Stimulated activated CD4-positive, alpha-beta T cell treated with anti-CD3 and anti-CD28 coated beads, Interleukin-1b, Interleukin-23, amount 100 ng/mL, for 1 hour (primary cell): ENCODE data around the gene RALGPS1.

ENCODE experiments used
- DNase-seq, 2 donors: peaks; one replicate each; pipeline ENCODE4 v3.0.0-alpha.2; 2020; ENCODE audit warnings: low read depth in 2 of 2

RALGPS1 gene

DNA sequence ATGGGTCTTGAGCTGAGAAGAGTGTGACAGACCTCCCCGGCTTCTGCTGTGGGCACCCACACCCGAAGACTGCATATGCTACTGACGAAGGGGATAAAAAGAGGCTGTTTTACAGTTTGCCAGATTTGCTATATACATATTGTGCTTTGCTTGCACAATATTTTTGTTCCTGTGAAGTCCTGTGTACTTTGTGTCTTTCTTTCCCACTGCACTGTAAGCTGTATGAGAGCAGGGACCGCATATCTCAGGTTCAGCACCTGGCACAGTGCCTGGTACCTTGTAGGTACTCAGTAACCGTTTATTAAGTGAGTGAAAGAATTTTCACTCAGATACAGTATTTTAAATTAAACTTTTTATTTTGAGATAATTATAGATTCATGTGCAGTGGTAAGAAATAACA, 341.7 kb downstream of the RALGPS1 start:
- DNase-seq, result no peak

DNA sequence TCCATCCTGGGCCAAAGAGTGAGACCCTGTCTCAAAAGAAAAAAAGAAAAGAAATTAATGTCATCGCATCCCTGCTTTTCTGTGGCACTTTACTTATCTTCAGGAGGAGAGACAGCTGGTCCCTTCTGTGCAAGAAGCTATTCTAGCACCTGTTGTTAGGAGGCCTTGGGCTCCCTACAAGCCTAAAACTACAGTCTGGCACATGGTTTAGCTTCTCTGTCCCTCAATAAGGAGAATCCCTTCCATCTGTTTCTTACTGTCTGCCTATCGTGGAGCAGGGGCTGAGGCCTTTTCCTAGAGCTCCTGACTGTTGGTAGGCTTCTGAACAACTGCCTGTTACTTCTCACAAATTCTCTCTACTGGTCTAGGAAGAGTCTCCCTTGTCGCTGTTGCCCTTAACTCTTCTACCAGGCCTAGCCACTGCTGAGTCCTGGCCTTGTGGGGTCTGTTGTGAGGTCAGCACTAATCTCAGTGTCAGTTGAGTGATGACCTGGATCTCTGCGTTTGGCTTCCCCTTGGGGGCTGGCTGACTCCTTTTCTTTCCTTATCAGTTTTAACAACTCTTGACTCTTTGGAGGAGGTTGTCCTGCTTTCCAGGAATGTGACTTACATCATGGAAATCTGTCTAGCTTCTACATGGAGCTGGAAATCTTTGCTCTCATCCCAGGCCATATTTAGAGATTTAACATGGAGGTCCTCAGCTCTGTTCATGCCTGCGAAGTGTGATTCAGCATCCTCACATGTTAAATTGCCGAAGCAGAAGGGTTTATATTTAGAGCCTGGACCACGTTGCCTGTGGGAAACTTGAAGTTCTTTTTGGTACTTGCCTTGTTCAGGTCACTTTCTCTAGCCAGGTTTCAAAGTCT, 344.3 kb downstream of the RALGPS1 start:
- no peak for DNase-seq

DNA sequence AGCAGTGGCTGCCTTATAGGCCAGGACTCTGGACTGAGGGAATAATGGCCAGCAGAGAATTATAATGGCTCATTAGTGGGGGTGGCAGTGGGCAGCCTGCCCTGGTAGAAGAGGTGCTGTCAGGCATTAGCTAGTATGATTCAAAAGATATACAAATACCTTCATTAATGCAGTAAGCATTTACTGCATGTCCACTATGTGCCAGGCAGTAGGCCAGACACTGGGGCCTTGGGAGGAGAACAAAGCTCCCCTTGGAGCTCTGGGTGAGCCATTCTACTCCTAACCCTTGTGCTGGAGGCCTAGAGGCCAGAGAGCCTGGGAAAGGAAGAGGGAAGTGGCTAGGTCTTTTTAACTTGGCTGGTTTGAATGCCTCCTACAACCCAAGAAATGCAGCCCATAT, 348.0 kb downstream of the RALGPS1 start:
- no peak for DNase-seq

DNA sequence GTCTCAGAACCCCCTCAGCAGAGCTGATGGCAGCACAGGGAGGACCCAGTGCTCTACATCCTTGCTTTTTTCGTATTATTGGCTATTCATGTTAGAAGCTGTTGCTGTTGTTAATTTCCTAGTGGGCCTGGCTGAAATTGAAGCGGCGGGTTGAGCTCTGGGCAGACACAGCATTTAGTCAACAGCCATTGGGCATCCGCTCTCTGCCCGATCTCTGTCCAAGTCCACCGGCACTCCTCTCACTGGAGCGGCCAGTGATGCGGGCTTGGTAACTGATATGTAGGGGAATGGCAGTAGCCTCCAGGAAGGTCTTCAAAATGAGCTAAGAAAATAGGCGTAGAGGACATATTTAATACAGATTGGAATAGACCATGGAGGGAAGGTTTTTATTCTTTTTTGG, 348.7 kb downstream of the RALGPS1 start:
- no peak for DNase-seq

DNA sequence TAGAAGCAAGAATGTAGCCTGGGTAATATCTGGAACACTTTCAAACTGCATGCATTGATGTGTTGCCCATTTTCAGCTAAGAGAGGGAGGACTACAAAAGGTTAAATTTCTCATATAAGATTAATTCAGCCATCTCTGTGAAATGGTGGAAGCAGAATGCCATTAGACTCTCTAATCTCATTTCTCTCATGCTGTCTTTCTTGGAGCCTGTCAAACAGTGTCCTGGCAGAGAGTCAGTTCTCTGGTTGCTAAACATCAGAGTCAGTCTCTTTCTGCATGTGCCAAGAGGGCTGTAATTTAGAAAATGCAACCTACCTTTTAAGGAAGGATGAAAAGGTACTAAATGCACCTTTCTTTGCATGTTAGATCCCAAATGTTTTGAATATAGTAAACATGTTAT, 349.1 kb downstream of the RALGPS1 start:
- no peak for DNase-seq

DNA sequence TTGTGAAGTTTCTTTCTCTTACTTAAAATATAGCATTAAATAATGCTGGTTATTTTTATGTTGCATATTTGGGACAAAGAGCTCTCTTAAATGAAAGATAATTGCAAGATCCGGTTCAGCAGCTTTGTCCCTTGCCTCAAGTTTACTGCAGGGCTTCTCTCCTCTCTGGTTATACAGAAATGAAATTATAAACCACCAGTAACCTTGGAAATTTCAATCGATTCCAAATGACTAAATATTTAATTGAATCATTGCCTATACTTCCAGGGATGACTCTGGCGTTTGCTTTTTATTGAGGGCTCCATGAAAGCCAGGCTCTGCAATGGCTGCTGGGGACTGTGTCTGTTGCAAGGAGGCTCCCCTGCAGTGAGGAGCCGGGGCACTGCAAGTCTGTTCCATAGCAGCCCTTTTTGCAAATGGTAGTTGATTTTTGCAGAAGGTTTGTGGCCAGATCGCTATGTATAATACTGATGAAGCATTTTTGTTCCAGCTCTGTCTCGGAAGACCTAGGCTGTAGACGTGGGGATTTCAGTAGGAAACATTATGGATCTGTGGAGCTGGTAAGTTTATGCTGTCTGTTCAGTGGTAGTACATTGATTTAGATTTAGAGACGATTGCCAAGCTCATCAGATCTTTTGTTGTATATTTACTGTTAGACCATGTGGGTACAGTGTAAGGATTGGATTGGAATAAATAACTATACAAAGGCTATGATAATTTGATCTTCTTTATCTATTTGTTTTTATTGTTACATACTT, 350.1 kb downstream of the RALGPS1 start, which contains the start of gene GARNL3:
TSS of gene GARNL3 (plus strand) at position 313 of the 758 bp plus-strand sequence. CDS start at position 417, 104 bp downstream.
- DNase-seq, result no peak

DNA sequence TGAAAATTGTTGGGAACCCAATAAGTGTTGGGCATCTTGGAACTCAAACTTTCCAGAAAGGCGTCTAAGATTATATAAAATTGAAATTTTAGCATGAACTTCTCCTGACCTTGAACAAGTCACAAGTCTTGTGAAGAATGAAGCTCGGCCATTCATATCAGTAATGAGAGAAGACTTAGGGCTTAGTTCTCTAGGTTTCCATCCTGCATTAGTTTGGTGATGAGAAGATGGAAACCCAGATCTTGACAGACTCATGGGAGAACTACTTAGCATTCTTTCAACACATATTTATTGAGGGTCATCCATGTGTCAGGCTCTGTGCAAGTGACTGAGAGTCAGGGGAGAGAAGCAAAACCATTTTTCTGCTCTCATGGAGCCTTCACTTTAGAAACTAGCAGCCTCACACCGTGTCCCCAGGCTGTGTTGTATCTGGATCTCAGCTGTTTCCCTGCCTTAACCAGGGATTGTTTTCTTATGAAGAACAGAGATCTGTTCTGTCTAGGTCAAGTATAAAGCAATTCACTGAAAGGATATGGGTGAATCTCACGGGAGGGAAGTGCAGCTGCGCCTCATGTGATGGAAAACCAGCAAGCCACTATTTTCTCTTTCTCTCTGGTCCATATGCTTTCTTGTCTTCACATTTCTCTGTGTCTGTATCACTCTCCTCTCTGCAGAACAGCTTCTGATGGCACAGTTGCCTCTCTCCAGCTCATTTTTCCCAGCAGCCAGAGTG, 353.4 kb downstream of the RALGPS1 start:
- DNase-seq, result no peak

DNA sequence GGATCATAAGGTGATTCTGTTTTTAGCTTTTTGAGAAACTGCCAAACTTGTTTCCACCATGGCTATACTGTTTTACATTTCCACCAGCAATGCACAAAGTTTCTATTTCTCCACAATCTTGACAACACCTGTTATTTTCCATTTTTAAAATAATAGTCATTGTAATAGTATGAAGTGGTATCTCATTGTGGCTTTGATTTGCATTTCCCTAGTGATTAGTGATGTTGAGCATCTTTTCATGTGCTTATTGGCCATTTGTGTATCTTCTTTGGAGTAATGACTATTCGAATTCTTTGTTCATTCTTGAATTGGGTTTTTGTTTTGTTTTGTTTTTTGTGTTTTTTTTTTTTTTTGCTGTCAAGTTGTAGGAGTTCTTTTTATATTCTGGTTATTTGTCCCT, 354.9 kb downstream of the RALGPS1 start:
- no peak for DNase-seq
